ENCODE results near the gene TBC1D16.

GRCh38 chr17:79930062-79930876 lies 105.4 kb downstream of the TBC1D16 start:
- no peak for TF ChIP-seq CTCF (IDR thresholded peaks at IDR 0.05 in 4 of 5, conservative IDR thresholded peaks at IDR 0.05 in 1 of 5)
- TF ChIP-seq POLR2A (IDR thresholded peaks at IDR 0.05) = no peak

Data from gastrocnemius medialis (tissue), 4 donors.